DMS153 treated with DMSO at 0.1 percent for 48 hours (cell line): ENCODE results near the gene IMPA2.
"Not testable (repeated sequence)": the region's sequence is repeated elsewhere in the genome, so short reads cannot be mapped to it uniquely, and the experiment has no call there.

Experiments
- DNase-seq: peaks from one replicate; lab custom pipeline; 2025; ENCODE audit not compliant: unreplicated experiment; lab: John Stamatoyannopoulos, UW

Gene IMPA2

DNA sequence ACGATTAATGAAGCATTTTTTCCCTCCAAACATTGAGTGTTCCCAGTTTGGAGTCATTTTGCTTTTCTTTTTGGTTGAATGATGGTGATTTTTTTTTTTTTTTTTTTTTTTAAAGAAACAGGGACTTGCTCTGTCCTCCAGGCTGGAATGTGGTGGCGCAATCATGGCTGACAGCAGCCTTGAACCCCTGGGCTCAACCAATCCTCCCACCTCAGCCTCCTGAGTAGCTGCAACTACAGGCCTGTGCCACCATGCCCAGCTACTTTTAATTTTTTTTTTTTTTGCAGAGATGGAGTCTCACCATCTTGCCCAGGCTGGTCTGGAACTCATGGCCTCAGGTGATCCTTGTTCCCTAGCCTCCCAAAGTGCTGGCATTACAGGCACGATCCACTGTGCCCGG lies 46.2 kb downstream of the IMPA2 start:
- DNase-seq, result no peak

DNA sequence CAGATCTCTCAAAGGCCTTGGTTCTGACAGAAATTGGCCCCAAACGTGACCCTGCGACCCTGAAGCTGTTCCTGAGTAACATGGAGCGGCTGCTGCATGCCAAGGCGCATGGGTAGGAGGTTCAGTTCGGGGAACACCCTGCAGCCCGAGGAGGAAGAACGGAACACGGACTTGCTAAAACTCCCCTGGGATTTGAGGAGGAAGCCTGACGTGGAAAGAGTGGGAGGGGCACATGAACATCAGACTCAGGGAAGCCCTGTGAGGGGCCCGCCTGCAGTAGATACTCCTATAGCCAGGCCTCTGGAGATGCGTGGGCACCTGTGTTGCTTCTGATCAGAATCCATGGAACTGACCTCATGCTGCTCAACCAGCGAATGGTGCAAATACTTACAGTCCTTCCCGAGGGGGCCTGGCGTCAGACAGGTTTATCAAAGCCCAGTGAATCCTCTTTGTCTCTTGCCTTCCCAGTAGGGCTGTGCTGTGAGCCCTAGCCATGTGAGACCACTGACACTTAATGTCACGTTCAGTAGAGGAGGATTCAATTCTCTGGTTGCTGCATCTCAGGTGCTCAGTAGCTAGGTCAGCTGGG lies 46.8 kb downstream of the IMPA2 start:
- DNase-seq, result no peak

DNA sequence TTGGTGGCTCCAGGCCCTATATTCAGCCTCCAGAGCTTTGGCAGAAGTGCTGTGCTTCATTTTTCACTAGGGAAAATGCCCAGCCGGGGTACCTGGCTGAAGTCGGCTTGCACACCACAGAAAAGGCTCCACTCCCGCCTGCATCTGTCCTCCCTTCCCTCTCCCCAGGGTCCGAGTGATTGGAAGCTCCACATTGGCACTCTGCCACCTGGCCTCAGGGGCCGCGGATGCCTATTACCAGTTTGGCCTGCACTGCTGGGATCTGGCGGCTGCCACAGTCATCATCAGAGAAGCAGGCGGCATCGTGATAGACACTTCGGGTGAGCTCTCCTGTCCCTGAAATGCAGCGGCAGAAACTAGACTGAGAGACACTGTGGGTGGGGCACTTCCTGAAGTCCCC lies 47.4 kb downstream of the IMPA2 start:
- no peak for DNase-seq

DNA sequence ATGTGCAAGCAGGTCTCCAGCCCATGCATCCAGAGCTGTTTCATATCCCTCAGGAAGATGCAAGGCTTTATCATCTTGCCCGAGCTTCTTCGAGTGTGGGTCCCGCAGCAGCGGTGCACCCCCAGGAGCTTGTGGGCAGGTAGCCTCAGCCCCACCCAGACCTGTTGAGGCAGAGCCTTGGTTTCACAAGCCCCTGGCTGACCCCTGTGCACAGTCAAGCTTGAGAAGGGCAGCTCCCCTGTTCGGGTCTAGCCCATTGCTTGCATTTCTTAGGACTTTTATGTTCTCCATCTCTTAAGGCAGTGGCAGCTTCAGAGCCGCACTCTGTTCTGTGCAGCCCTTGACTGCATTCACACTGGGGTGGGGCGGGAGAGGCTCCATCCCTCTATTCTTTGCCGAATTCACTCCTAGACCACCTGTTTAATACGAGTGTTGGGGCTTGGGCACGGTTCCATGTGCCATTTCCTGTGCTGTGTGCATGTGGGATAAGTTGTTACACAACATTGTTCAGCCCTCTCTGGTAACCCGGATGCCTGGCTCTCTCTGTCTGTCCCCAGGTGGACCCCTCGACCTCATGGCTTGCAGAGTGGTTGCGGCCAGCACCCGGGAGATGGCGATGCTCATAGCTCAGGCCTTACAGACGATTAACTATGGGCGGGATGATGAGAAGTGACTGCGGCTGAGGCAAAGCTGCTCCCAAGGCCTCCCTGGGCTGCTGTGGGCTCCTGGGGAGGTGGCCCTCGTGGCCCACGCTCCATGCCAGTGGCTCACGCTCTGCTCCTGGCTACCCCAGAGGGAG lies 48.7 kb downstream of the IMPA2 start:
- no peak for DNase-seq

DNA sequence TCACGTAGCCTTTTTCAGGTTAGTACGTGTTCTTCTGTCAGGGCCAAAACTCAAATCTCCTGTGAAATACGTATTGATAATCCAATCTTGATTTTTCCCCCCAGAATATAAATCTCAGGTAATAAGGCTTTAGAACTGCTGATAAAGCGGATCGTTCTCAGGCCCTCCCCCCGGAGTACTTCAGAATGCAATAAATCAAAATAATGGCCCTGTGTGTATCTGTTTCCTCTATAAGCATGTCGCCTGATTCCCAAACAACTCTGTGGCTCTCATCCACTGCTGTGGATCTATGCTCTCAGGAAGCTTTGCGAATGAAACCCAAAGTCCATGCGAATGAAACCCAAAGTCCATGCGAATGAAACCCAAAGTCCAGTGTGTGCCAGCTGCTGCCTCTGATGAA lies 49.4 kb downstream of the IMPA2 start:
- no peak for DNase-seq

DNA sequence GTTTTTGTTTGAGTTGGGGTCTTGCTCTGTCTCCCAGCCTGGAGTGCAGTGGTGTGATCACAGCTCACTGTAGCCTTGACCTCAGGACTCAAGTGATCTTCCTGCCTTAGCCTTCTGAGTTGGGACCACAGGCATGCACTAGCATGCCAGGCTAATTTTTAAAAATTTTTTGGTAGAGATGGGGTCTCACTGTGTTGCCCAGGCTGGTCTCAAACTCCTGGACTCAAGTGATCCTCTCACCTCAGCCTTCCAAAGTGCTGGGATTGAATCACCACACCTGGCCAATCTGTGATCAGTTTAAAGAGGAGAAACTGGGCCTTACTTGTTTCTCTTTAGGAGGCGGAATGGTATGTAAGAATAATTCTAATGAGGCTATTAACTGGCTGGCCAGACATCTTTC lies 49.9 kb downstream of the IMPA2 start:
- DNase-seq, result no peak

DNA sequence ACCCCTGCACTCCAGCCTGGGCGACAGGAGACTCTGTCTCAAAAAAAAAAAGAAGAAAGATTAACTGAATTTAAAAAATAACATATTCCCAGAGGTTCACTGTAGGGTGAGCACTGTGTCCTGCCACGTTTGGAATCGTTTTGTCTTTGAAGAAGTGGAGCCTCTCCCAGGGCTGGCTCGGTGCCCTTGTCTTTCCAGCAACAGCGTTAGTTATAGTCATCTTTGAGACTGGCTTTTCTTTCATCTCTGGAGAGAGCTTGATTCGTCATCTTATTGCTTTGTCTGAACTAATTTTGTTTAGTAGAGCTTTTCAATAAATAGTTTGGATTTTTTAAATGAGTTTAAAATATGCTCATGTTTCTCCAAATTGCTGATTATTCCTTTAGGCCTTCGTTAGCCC lies 50.5 kb downstream of the IMPA2 start:
- no peak for DNase-seq

DNA sequence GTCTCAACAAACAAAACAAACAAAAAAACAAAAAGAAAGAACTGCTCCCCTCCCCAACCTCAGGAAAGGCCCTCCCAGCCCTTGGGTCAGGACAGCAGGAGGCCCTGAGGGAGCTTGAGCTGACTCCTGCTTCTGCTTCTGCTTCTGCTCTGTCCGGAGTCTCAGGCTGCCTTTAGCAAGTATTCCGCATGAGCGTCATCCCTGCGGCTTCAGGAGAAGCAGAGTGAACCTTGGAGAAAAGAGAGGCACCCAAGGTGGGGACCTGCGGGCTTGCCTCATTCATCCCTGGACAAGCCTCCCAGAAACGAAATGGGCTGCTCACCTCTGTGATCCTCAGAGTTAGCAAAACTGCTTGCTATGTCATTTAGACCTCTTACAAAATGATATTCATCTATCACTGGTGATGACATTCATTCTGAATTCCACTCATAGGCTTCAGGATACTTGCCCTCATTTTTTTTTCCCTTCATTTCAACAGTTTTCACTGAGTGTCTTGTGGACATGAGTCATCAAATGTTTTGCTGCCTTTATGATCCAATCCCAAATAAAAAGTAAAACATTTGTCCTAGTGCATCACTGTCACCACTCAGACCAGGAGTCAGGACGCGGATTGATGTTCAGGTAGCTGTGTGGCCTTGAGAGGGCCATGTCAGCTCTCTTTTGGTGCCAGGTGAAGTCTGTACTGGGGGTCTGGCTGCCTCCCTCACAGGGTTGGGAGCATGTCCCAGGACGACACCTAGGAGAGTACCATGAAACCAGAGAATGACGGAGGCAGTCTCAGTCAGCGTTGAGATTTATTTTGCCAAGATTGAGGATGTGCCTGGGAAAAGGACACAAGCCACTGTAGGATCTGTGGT lies 51.7 kb downstream of the IMPA2 start:
- DNase-seq, result no peak

DNA sequence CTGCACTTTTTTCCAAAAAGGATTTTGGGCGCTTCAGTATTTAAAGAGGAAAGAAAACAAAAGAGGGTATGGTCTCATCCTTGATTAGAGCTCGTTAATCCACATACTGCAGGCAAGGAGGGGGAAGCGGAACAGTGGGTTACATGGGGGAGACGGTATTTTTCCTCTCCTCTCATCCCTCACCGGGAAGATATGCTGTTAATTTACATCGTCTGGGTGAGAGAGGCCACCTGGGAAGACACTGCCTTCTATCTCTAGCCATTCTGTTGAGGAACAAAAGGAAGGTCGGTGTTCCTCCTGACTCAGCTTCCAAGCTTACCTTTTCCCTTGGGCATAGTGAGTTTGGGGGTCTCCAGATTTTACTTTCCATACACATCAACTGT lies 52.3 kb downstream of the IMPA2 start:
- DNase-seq, result no peak

DNA sequence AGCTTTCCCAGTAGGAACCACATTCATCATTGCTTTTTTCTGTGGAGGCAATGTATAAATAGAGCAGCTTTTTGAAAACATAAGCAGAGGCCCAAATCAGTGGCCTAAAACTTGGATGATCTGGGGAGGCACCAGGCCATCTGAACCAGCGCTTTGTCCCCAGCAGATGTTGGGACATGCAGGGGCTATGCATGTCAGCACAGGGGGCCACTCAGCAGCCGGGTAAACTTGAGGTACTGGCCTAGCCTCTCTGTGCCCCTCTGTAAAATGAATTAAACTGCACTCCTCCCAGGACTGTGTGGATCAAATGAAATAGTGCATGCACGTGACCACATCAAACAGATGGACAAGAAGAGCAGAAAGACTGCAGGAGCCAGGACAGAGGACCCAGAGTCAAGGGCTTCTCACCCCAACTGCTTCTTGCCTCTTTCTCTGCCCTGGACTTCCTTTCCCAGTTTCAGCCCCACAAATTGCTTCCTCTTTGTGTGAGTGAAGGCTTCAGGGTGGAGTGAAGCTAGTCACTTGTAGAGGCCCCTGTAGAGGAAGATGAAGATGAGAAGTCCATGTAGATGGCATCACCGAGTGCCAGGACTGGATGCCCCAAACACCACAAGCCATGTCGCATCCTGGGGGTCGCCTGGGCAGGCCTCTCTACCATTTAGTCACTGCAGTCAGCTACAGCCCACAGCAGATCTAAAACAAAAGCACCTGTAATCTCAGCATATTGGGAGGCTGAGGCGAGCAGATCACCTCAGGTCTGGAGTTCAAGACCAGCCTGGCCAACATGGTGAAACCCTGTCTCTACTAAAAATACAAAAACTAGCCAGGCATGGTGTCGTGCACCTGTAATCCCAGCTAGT lies 53.2 kb downstream of the IMPA2 start:
- DNase-seq, result no peak

DNA sequence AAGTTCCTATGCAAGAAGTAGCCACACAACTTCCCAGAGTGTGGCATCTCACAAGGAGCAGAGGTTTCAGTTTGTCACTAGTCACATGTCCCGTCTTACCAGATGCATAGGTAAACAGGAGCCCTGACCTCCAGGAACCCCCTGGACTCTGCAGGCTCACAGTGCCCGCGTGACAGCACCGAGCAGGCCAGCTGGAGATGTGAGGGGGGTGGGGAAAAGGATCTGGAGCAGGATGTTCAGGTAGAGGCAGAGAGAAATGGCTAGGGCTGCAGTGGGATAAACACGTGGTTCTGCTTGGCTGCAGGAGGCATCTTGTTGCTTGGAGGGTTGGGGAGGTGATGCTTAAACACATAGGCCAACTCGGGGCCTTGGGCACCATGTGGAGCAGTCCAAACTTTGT lies 54.2 kb downstream of the IMPA2 start:
- no peak for DNase-seq

DNA sequence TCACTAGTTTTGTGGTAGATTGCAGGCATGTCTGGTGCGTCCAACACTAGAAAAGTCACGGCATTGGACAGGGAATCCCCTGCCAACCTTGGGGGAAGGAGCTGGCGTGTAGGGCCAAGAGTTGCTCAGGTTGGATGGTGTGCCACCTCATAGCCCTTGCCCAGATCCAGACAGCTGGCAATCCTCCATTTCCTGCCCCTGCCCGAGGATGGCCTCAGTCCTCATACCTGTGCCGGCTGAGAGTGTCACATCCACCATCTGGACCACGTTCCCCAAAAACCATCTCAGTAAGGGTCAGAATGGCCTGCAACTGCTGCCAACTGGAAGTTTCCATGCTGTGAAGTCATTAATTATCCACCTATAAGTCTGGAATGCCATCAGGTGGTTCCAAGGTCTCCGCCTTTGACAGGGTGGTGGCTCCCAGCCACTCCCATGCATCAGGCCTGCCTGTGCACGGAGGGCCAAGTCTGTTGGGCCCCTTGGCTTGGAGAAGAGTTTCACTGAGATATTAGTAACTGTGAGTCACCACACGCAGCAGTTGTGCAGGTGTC lies 55.0 kb downstream of the IMPA2 start:
- DNase-seq, result no peak

DNA sequence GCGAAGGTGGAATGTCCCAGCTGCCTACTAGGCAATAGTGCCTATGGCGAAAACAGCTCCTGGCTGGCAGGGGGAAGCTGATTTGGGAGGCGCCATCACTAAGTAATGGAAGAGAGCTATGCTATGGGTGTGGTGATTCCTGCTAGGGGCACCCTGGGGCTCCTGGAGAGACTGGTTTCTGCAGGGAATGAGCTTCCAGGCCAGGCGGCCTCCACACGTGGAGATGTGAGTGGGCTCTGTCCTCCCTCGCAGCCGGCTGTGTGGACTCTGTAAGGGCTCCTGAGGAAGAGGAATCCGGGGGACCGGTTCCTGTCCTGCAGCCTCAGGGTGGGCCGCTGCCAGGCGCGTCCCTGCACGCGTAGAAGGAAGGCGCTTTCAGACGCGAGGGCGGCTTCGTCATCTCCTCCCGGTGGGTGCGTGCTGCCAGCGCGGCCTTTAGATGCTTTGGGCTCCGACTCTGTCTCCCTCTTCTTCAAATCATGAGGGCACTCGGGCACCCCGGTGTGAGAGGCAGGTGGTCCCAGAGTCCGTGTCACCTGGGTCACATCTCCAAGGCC lies 56.9 kb downstream of the IMPA2 start:
- no peak for DNase-seq

DNA sequence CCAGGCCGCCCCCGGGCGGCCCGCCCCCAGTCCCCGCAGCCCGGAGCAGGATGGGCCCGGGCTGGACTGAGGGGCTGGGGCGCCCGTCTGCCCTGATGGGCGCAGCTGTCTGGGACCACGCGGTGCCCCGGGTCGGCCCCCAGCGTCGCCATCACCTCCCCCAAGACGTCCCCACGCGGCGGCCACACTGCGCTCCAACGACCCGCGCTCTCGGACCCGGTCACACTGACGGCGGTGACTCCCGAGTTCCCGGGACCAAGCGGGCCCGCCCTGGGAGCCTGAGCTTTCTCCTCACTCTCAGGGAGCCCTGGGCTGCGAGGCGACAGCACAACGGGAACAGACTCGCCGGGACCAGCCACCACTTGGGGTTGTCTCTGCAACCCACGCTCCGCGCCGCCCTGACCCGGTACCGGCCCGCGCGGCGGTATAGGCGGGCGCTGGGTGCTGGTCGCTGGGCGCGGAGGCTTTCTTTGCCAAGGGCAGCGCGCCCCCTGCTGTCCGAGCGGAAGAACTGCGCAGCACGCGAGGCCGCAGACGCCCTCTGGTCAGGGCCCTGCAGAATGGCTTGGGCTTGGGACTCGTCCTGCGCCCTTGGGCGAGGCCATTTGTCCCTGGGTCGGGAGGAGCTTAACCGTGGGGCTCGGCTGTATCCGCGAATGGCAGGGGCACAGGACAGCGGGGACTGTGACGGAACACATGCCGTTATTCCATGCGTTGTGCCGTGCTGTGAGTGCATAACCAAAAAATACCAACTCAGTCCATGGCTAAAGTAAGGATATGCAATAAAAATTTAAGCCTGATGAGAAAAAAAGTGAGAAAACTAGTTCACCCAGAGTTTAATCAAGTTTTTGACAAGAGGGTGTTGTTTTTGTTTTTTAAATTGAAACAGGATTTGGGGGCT lies 57.6 kb downstream of the IMPA2 start:
- DNase-seq, result no peak

DNA sequence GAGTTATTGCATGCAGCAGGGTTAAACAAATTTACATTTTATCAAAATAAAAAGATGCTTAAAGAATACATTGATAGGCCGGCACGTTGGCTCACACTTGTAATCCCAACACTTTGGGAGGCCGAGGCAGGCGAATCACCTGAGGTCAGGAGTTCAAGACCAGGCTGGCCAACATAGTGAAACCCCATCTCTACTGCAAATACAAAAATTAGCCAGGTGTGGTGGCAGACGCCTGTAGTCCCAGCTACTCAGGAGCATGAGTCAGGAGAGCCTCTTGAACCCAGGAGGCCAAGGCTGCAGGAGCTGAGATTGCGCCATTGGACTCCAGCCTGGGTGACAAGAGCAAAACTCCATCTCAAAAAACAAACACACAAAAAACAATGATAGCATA lies 58.2 kb downstream of the IMPA2 start:
- not testable (repeated sequence) for DNase-seq

DNA sequence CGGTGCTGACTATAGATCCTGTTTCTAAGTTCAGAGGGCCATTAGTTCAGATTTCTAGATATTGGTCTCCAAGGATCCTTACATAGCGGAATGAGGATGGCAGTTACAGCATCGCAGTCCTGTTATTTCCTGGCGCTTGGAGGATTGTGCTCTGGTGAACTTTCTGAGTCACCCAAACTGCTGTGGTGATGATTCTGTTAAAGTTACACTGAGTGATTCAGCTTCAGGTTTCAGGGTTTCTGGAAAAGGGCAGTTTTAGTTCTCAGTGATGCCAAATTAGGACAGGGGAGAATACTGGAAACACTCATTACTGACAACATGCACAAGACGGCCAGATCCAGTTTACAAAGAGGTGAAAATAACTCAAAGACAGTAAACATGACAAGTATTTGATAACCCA lies 60.3 kb downstream of the IMPA2 start:
- DNase-seq, result no peak

DNA sequence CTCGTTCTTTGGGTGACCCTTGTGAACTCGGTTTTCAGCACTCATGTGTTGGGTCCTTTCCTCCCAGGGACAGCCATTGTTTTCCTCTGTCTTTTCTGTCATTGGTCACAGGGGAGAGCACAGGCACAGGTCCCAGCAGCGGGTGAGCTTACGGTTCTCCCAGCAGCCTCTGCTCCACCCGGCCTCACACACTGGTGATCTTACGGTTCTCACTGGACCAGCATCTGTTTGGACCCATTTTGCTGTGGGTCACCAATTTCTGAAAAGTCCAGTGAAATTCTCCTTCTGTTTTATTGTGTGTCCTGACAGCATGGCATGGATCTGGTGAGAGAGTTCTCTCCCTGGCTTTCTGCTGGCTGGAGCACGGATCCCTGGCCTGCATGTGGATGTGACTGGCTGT lies 62.5 kb downstream of the IMPA2 start:
- no peak for DNase-seq

DNA sequence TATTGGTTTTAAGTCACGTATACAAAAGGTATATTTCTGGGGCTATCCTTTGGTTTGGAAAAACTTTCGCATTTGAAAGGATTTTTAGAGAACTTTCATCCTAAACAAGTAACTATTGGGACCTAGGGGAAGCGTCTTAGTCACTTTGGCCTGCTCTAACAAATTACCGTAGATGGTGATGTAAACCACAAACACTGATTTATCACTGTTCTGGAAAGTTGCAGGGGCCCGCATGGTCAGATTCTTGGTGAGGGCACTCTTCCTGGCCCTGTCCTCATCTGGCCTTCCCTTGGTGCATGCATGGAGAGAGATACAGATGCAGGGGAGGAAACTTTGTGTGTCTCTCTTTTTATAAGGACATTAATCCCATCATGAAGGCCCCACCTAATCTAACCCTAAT lies 63.3 kb downstream of the IMPA2 start:
- DNase-seq, result no peak

DNA sequence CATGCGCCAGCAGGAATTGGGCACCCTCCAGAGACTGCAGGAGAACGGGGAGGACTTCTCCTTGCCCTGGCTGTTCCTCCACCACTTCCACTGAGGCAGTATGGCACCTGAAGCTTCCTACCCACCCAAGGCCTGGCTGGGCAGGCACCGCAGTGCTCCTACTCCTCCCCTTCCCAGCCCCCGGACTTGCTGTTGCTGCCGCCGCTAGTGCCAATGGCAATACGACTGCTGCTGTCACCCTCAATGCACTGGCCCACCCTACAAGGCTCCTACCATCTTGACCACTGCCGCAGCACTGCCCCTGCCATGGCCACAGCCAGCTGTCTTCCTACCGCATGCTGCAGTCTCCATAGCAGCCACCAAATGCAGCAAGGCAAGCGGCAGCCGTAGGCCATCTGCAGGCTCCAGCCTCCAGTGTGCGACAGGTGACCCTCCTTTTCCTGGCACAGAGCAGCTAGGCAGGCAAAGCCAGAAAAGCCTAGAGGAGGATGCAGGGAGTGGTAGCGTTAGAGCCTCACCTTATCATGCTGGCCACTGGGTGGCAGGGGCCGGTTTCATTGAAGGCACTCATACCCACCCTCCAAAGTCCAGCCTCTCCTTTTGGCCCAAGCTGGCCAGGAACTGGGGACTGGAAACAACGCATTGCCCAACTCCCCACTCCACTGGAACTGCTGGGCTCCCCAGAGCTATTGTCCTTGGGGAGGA lies 64.9 kb downstream of the IMPA2 start:
- DNase-seq, result no peak
